ENCODE data around the gene SLC15A3. TPM values are rescaled to one million over a fixed set of nuclear protein-coding genes. Genes with fewer than 3 reads are reported as not detected.
A peak's percentile ranks its signal among the peaks of the same experiment; 100 is the strongest.

Gene SLC15A3
- total and polyA plus RNA-seq, 7 experiments from 2014 or later, result 0.85 to 101 (median 10.2) TPM

- H3K27ac Mint-ChIP-seq, result no peak overlapping the region
- peaks cover 0 to 3% (median 0%) of the 10 kb centered on the region in 5 donors for H3K27me3 Mint-ChIP-seq
- CTCF ChIA-PET, result no interaction called here
- no peaks in the 10 kb centered on the region for H3K4me1 ChIP-seq (ENCODE audit: control insufficient read depth in 2 of 2, insufficient read depth in 2 of 2, low read length in 2 of 2)
- DNase-seq (no peak), ATAC-seq (no peak)
- H3K27ac ChIP-seq (ENCODE audit: low read depth, low read length), result no peak overlapping the region
- peaks cover 0 to 32% (median 4%) of the 10 kb centered on the region in 5 donors for H3K36me3 Mint-ChIP-seq
- no peaks in the 10 kb centered on the region for H3K9me3 Mint-ChIP-seq
- peaks cover 0 to 28% (median 0%) of the 10 kb centered on the region in 3 experiments for H3K36me3 ChIP-seq (ENCODE audit: control insufficient read depth in 2 of 3, insufficient read depth in 3 of 3, low read length in 3 of 3)
- H3K4me3 Mint-ChIP-seq, result no peak overlapping the region
- H3K9me3 ChIP-seq (ENCODE audit: control insufficient read depth in 2 of 3, low read length in 3 of 3), result no peaks in the 10 kb centered on the region
- POLR2A ChIA-PET, result no interaction called here
- intact Hi-C loops (cut with micrococcal nuclease), result no loop called here
- H3K27me3 ChIP-seq (ENCODE audit: control insufficient read depth in 2 of 2, insufficient read depth in 2 of 2, low read length in 2 of 2), result no peaks in the 10 kb centered on the region
- H3K4me1 Mint-ChIP-seq, result peaks cover 0 to 14% (median 0%) of the 10 kb centered on the region in 7 donors
- no peak overlapping the region for H3K4me3 ChIP-seq (ENCODE audit: low read length)
Measured at GRCh38 chr11:60939301-60939700, 12.7 kb downstream of the SLC15A3 start.

GRCh38 chr11:60938500-60938899, 13.5 kb downstream of the SLC15A3 start:
- H3K27me3 ChIP-seq (ENCODE audit: control insufficient read depth in 2 of 2, insufficient read depth in 2 of 2, low read length in 2 of 2), result no peaks in the 10 kb centered on the region
- H3K9me3 Mint-ChIP-seq, result no peaks in the 10 kb centered on the region
- H3K4me3 ChIP-seq (ENCODE audit: low read length), result no peak overlapping the region
- POLR2A ChIA-PET, result no interaction called here
- H3K36me3 ChIP-seq (ENCODE audit: control insufficient read depth in 2 of 3, insufficient read depth in 3 of 3, low read length in 3 of 3), result peaks cover 0 to 27% (median 0%) of the 10 kb centered on the region in 3 experiments
- no peaks in the 10 kb centered on the region for H3K27me3 Mint-ChIP-seq
- H3K27ac Mint-ChIP-seq, result no peak overlapping the region
- no peak for ATAC-seq
- no peak overlapping the region for H3K4me3 Mint-ChIP-seq
- CTCF ChIA-PET, result no interaction called here
- DNase-seq, result no peak
- no peaks in the 10 kb centered on the region for H3K9me3 ChIP-seq (ENCODE audit: control insufficient read depth in 2 of 3, low read length in 3 of 3)
- intact Hi-C loops (cut with micrococcal nuclease), result no loop called here
- H3K4me1 Mint-ChIP-seq, result peaks cover 0 to 14% (median 0%) of the 10 kb centered on the region in 7 donors
- H3K4me1 ChIP-seq (ENCODE audit: control insufficient read depth in 2 of 2, insufficient read depth in 2 of 2, low read length in 2 of 2), result no peaks in the 10 kb centered on the region
- peaks cover 0 to 27% (median 0%) of the 10 kb centered on the region in 5 donors for H3K36me3 Mint-ChIP-seq
- H3K27ac ChIP-seq (ENCODE audit: low read depth, low read length), result no peak overlapping the region

DNA sequence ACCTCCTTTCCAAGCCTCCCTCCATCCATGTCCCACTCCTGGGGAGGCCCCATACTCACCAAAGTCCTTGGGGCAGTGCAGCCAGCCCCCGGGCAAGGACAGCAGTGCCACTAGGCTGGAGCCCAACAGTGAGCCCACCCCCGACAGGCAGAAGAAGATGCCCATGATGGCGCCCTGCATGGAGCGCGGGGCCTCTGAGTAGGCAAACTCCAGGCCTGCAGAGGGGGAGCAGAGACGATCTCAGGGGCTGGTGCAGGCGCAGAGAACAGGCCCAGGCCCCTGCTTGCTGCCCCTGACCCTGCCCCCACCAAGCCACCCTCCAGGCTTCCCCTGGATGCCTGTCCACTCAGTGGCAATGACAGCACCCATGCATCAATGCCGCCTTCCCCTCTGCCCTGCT, 14.2 kb downstream of the SLC15A3 start:
- H3K27me3 Mint-ChIP-seq, result no peaks in the 10 kb centered on the region
- peaks cover 0 to 22% (median 0%) of the 10 kb centered on the region in 5 donors for H3K36me3 Mint-ChIP-seq
- H3K9me3 Mint-ChIP-seq, result no peaks in the 10 kb centered on the region
- ChIA-PET POLR2A (no interaction called here), CTCF (no interaction called here)
- no peak overlapping the region for H3K27ac Mint-ChIP-seq
- H3K4me1 Mint-ChIP-seq, result peaks cover 0 to 14% (median 0%) of the 10 kb centered on the region in 7 donors
- DNase-seq (no peak), ATAC-seq (no peak)
- Histone ChIP-seq H3K36me3 (ENCODE audit: control insufficient read depth in 2 of 3, insufficient read depth in 3 of 3, low read length in 3 of 3) (peaks cover 0 to 20% (median 0%) of the 10 kb centered on the region in 3 experiments), H3K9me3 (ENCODE audit: control insufficient read depth in 2 of 3, low read length in 3 of 3) (no peaks in the 10 kb centered on the region), H3K27me3 (ENCODE audit: control insufficient read depth in 2 of 2, insufficient read depth in 2 of 2, low read length in 2 of 2) (no peaks in the 10 kb centered on the region), H3K4me3 (ENCODE audit: low read length) (no peak overlapping the region), H3K4me1 (ENCODE audit: control insufficient read depth in 2 of 2, insufficient read depth in 2 of 2, low read length in 2 of 2) (no peaks in the 10 kb centered on the region), H3K27ac (ENCODE audit: low read depth, low read length) (no peak overlapping the region)
- intact Hi-C loops (cut with micrococcal nuclease), result no loop called here
- H3K4me3 Mint-ChIP-seq, result no peak overlapping the region

GRCh38 chr11:60937144-60937527, 14.8 kb downstream of the SLC15A3 start:
- no peak overlapping the region for H3K4me3 ChIP-seq (ENCODE audit: low read length)
- Mint-ChIP-seq H3K27ac (peak overlapping the region in 1 of 9 donors; percentile 67), H3K36me3 (peaks cover 0 to 22% (median 0%) of the 10 kb centered on the region in 5 donors), H3K4me1 (peaks cover 0 to 14% (median 0%) of the 10 kb centered on the region in 7 donors), H3K4me3 (no peak overlapping the region), H3K27me3 (no peaks in the 10 kb centered on the region), H3K9me3 (no peaks in the 10 kb centered on the region)
- no peaks in the 10 kb centered on the region for H3K27me3 ChIP-seq (ENCODE audit: control insufficient read depth in 2 of 2, insufficient read depth in 2 of 2, low read length in 2 of 2)
- H3K9me3 ChIP-seq (ENCODE audit: control insufficient read depth in 2 of 3, low read length in 3 of 3), result no peaks in the 10 kb centered on the region
- intact Hi-C loops (cut with micrococcal nuclease), result no loop called here
- H3K27ac ChIP-seq (ENCODE audit: low read depth, low read length), result no peak overlapping the region
- no peaks in the 10 kb centered on the region for H3K4me1 ChIP-seq (ENCODE audit: control insufficient read depth in 2 of 2, insufficient read depth in 2 of 2, low read length in 2 of 2)
- ChIA-PET POLR2A (no interaction called here), CTCF (no interaction called here)
- DNase-seq (no peak), ATAC-seq (no peak)
- peaks cover 0 to 18% (median 0%) of the 10 kb centered on the region in 3 experiments for H3K36me3 ChIP-seq (ENCODE audit: control insufficient read depth in 2 of 3, insufficient read depth in 3 of 3, low read length in 3 of 3)

GRCh38 chr11:60936467-60937143, 15.4 kb downstream of the SLC15A3 start:
- ATAC-seq, result no peak
- H3K27ac ChIP-seq (ENCODE audit: low read depth, low read length), result no peak overlapping the region
- H3K4me3 ChIP-seq (ENCODE audit: low read length), result no peak overlapping the region
- DNase-seq, result no peak
- no peaks in the 10 kb centered on the region for H3K4me1 ChIP-seq (ENCODE audit: control insufficient read depth in 2 of 2, insufficient read depth in 2 of 2, low read length in 2 of 2)
- no peak overlapping the region for H3K4me3 Mint-ChIP-seq
- H3K4me1 Mint-ChIP-seq, result peaks cover 0 to 13% (median 0%) of the 10 kb centered on the region in 7 donors
- H3K9me3 Mint-ChIP-seq, result no peaks in the 10 kb centered on the region
- intact Hi-C loops (cut with micrococcal nuclease), result no loop called here
- H3K36me3 Mint-ChIP-seq, result peaks cover 0 to 21% (median 0%) of the 10 kb centered on the region in 5 donors
- ChIA-PET POLR2A (interaction anchor here (0.6 kb wide), 1 partner anchor 25 kb away, joined by 4 read pairs; no protein-coding TSS in a partner anchor), CTCF (no interaction called here)
- H3K27ac Mint-ChIP-seq, result no peak overlapping the region
- no peaks in the 10 kb centered on the region for H3K27me3 Mint-ChIP-seq
- no peaks in the 10 kb centered on the region for H3K9me3 ChIP-seq (ENCODE audit: control insufficient read depth in 2 of 3, low read length in 3 of 3)
- H3K36me3 ChIP-seq (ENCODE audit: control insufficient read depth in 2 of 3, insufficient read depth in 3 of 3, low read length in 3 of 3), result peaks cover 0 to 16% (median 0%) of the 10 kb centered on the region in 3 experiments
- no peaks in the 10 kb centered on the region for H3K27me3 ChIP-seq (ENCODE audit: control insufficient read depth in 2 of 2, insufficient read depth in 2 of 2, low read length in 2 of 2)

DNA sequence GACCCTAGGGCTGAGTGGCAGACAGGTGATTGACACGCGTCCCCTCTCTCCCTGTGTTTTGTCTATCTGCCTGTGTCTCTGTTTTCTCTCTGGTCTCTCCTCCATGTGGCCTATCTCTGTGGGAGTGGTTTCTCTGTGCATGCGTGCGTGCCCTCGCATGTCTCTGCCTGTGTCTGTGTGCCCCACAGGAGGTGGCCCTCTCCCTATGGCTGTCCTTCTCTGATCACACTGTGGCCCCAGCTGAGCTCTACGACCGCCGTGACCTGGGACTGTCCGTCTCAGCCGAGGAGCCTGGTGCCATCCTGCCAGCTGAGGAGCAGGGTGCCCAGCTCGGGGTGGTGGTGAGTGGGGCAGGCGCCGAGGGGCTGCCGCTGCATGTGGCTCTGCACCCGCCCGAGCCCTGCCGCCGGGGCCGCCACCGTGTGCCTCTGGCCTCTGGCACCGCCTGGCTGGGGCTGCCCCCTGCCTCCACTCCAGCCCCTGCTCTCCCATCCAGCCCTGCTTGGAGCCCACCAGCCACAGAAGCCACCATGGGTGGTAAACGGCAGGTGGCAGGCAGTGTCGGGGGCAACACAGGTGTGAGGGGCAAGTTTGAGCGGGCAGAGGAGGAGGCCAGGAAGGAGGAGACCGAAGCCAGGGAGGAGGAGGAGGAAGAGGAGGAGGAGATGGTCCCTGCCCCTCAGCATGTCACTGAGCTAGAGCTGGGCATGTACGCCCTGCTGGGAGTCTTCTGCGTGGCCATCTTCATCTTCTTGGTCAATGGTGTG, 16.1 kb downstream of the SLC15A3 start:
- Histone ChIP-seq H3K27ac (ENCODE audit: low read depth, low read length) (no peak overlapping the region), H3K4me3 (ENCODE audit: low read length) (no peak overlapping the region), H3K9me3 (ENCODE audit: control insufficient read depth in 2 of 3, low read length in 3 of 3) (no peaks in the 10 kb centered on the region), H3K27me3 (ENCODE audit: control insufficient read depth in 2 of 2, insufficient read depth in 2 of 2, low read length in 2 of 2) (no peaks in the 10 kb centered on the region), H3K4me1 (ENCODE audit: control insufficient read depth in 2 of 2, insufficient read depth in 2 of 2, low read length in 2 of 2) (no peaks in the 10 kb centered on the region), H3K36me3 (ENCODE audit: control insufficient read depth in 2 of 3, insufficient read depth in 3 of 3, low read length in 3 of 3) (peaks cover 0 to 11% (median 0%) of the 10 kb centered on the region in 3 experiments)
- ChIA-PET POLR2A (interaction anchor here (1.0 to 1.2 kb wide), 2 partner anchors 21 to 166 kb away, joined by 3 to 6 read pairs; partner anchors contain the start of gene CD5), CTCF (no interaction called here)
- DNase-seq (no peak), ATAC-seq (peak; percentile 17)
- H3K27ac Mint-ChIP-seq, result no peak overlapping the region
- H3K9me3 Mint-ChIP-seq, result no peaks in the 10 kb centered on the region
- intact Hi-C loops (cut with micrococcal nuclease), result no loop called here
- no peak overlapping the region for H3K4me3 Mint-ChIP-seq
- H3K27me3 Mint-ChIP-seq, result peaks cover 0 to 1% (median 0%) of the 10 kb centered on the region in 5 donors
- H3K36me3 Mint-ChIP-seq, result peaks cover 0 to 13% (median 0%) of the 10 kb centered on the region in 5 donors
- H3K4me1 Mint-ChIP-seq, result peaks cover 0 to 7% (median 0%) of the 10 kb centered on the region in 7 donors
